Stimulated activated naive CD8-positive, alpha-beta T cell treated with anti-CD3 and anti-CD28 coated beads, Interleukin-15, Interleukin-2, amounts not matched to agents 100 ng/mL and 50 ng/mL, for 24 hours (primary cell): ENCODE measurements around the gene MOB4.
"Not testable (repeated sequence)": the region's sequence is repeated elsewhere in the genome, so short reads cannot be mapped to it uniquely, and the experiment has no call there.

ENCODE experiments used
- H3K27ac Mint-ChIP-seq: one replicate; pipeline ENCODE4 v1.8.0; 2021; ENCODE audit warnings: mild to moderate bottlenecking, mixed read lengths
- H3K27me3 Mint-ChIP-seq: one replicate; pipeline ENCODE4 v1.8.0; 2021; ENCODE audit warnings: mixed read lengths
- H3K36me3 Mint-ChIP-seq: one replicate; pipeline ENCODE4 v1.8.0; 2021; ENCODE audit warnings: low read depth, mixed read lengths
- H3K4me1 Mint-ChIP-seq: one replicate; pipeline ENCODE4 v1.8.0; 2021; ENCODE audit warnings: low read depth, mixed read lengths
- H3K4me3 Mint-ChIP-seq: one replicate; pipeline ENCODE4 v1.8.0; 2021; ENCODE audit warnings: mild to moderate bottlenecking, mixed read lengths
- H3K9me3 Mint-ChIP-seq: one replicate; pipeline ENCODE4 v1.8.0; 2021; ENCODE audit warnings: mixed read lengths

MOB4 gene

DNA sequence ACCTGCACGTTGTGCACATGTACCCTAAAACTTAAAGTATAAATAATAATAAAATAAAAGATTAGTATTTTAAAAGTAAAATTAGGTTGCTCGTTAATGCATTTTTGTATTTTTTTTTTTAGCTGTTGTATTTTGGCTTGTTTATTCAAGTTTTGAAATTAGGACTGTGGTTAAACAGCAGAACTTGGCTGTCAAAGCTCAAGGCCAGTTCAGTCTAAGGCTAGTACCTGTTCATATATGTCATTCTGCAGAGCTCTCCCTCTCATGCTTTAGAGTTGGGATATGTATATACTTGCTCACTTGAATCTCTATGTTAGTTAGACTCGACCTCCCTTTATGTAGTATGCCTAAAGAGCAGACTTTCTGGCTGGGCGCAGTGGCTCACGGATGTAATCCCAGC is 32.7 kb downstream of the MOB4 start:
- H3K4me3 Mint-ChIP-seq = no peak overlapping the region
- H3K36me3 Mint-ChIP-seq = peaks cover 56% of the 10 kb centered on the region
- H3K27ac Mint-ChIP-seq = no peak overlapping the region
- H3K4me1 Mint-ChIP-seq = no peaks in the 10 kb centered on the region
- H3K9me3 Mint-ChIP-seq = no peaks in the 10 kb centered on the region
- no peaks in the 10 kb centered on the region for H3K27me3 Mint-ChIP-seq

DNA sequence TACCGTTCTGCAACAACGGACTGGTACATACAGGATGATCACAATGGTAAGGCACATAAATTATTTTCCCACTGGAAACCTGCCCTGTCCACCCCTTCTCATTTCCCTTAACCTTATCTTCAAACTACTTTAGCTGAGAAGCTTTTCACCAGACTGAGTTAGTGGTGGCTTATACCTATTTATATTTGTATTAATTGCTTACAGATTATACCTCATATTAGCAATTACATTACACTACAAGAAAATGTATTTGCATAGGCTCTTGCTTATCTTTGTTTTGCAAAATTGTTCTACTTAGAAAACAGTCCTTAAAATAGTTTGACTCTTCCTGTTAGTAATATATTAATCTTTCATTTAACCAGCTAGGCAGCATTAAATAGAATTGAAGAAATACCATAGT is 35.4 kb downstream of the MOB4 start:
- H3K27me3 Mint-ChIP-seq, H3K27ac Mint-ChIP-seq, H3K4me3 Mint-ChIP-seq, H3K9me3 Mint-ChIP-seq, H3K4me1 Mint-ChIP-seq: not testable (repeated sequence)
- H3K36me3 Mint-ChIP-seq = peaks cover 58% of the 10 kb centered on the region

DNA sequence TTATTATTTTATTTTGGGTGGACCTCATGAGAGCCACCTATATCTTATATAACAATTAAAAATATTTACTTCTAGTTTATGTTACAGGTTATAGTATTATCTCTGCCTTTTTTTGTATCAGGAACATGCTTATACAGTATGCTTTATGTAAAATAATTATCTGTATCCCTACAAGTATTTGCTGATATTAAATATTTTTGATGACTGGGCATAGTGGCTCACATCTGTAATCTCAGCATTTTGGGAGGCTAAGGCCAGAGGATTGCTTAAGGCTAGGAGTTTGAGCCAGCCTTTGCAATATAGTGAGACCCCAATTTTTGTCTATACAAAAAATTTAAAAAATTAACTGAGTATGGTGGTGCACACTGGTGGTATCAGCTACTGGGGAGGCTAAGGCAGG is 39.6 kb downstream of the MOB4 start:
- Mint-ChIP-seq H3K4me3 (no peak overlapping the region), H3K9me3 (no peaks in the 10 kb centered on the region), H3K27ac (no peak overlapping the region), H3K27me3 (no peaks in the 10 kb centered on the region), H3K36me3 (peaks cover 44% of the 10 kb centered on the region), H3K4me1 (no peaks in the 10 kb centered on the region)

DNA sequence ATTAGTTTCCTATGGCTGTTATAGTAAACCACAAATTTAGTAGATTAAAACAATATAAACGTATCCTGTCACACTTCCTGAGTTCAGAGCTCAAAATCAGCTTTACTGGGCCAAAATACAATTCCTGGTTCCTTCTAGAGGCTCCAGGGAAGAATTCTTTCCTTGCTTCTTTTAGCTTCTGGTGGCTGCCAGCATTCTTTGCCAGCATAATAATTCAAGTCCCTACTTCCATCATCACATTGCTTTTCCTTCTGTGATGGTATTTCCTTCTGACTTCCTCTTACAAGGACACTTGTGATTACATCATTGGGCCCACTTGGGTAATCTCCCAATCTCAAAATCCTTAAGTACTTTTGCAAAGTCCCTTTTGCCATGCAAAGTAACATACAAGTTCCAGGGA is 40.6 kb downstream of the MOB4 start:
- H3K27me3 Mint-ChIP-seq = no peaks in the 10 kb centered on the region
- H3K36me3 Mint-ChIP-seq = peaks cover 44% of the 10 kb centered on the region
- H3K4me1 Mint-ChIP-seq = no peaks in the 10 kb centered on the region
- H3K27ac Mint-ChIP-seq = peak overlapping the region; percentile 67
- H3K9me3 Mint-ChIP-seq = no peaks in the 10 kb centered on the region
- no peak overlapping the region for H3K4me3 Mint-ChIP-seq

DNA sequence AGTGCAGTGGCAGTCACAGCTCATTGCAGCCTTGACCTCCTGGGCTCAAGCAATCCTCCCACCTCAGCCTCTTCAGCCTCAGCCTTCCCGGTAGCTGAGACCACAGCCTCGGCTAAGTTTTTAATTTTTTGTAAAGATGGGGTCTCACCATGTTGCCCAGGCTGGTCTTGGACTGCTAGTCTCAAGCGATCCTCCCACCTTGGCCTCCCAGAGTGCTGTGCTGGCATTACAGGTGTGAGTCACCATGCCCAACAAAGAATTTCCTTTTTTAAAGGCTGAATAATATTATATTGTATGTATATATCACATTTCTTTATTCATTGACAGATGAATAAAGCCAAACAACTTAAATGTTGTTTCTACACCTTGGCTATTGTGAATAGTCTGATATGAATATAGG is 42.5 kb downstream of the MOB4 start:
- Mint-ChIP-seq H3K27me3 (no peaks in the 10 kb centered on the region), H3K36me3 (peaks cover 38% of the 10 kb centered on the region), H3K27ac (no peak overlapping the region), H3K9me3 (no peaks in the 10 kb centered on the region), H3K4me3 (no peak overlapping the region), H3K4me1 (no peaks in the 10 kb centered on the region)

DNA sequence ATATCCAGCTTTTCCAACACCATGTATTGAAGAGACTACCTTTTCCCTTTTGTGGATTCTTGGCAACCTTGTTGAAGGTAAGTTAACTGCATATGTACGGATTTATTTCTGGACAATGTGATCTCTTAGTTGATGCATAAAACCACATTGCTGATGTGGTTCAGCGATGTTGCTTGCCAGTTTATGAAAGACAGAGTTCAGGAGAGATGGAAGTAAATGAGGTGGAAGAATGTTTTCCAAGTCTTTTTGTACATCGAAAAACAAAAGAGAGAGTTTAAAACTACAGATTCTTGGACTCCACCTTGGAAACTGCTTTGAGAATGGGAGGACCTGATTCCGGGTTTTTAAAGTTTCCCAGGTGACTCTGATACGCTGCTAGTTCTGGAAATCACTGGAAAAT is 43.8 kb downstream of the MOB4 start:
- no peak overlapping the region for H3K4me3 Mint-ChIP-seq
- H3K27ac Mint-ChIP-seq = no peak overlapping the region
- peaks cover 35% of the 10 kb centered on the region for H3K36me3 Mint-ChIP-seq
- H3K9me3 Mint-ChIP-seq = no peaks in the 10 kb centered on the region
- H3K4me1 Mint-ChIP-seq = no peaks in the 10 kb centered on the region
- H3K27me3 Mint-ChIP-seq = no peaks in the 10 kb centered on the region

DNA sequence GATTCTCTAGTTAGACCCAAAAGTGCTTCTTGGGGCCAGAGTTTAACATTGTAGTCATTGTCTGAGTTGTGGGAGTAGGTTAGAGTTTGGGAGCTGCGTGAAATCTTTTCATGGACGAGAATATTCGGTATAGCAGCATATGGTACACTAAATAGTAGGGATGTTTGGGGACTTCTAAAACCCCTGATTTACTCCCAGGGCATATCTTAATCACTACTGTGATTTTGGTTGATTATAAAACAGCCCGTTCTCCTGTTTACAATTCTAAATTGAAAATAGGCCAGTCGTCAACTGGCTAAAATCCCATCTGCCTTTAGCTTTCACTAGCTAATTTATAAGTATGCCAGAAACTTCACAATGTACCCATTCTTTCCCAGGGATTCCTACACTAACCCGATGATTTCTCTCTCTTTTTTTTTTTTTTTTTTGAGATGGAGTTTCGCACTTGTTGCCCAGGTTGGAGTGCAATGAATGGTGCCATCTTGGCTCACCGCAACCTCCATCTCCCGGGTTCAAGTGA is 44.3 kb downstream of the MOB4 start:
- peaks cover 2% of the 10 kb centered on the region for H3K4me1 Mint-ChIP-seq
- H3K27ac Mint-ChIP-seq = no peak overlapping the region
- no peak overlapping the region for H3K4me3 Mint-ChIP-seq
- H3K36me3 Mint-ChIP-seq = peaks cover 40% of the 10 kb centered on the region
- H3K27me3 Mint-ChIP-seq = no peaks in the 10 kb centered on the region
- H3K9me3 Mint-ChIP-seq = no peaks in the 10 kb centered on the region

DNA sequence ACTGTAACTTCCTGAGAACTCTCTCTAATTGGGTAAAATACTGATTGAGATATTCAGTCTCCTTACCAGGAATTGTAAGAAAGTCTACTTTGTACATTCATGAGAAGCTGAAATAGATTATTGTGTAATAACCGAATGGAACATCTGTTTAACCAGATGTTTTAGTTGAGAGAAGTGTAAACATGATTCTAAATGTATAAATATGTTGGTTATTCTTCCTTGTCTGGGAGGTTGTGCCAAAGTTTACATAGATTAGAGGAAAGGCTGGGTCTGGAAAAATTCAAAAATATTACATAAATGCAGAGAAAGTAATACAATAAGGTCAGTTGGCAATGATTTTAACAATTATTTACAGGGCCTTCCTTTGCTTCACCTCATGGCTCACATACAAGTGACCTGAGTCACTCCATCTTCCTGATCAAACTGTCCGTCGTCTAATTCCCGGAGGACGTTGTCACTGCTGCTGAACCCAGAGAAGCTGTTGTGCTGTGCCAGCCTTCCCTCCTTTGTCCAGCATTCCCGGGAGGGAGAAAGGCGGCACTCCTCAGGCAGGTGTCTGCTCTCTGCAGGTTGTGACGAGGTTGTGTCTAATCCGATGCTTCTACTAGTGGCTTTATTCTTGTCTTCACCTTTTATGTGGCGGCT is 55.9 kb downstream of the MOB4 start:
- H3K4me1 Mint-ChIP-seq = no peaks in the 10 kb centered on the region

DNA sequence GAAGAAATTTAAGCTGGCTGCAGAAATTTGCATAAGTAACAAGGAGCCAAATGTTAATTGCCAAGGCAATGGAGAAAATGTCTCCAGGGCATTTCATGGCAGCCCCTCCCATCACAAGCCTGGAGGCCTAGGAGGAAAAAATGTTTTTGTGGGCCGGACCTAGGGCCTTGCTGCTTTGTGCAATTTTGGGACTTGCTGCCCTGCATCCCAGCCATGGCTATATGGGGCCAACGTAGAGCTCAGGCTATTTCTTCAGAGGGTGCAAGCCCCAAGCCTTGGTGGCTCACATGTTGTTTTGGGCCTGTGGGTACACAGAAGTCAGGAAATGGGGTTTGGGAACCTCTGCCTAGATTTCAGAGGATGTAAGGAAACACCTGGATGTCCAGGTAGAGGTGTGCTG is 57.7 kb downstream of the MOB4 start:
- H3K27ac Mint-ChIP-seq = no peak overlapping the region
- no peaks in the 10 kb centered on the region for H3K27me3 Mint-ChIP-seq
- no peaks in the 10 kb centered on the region for H3K4me1 Mint-ChIP-seq
- H3K4me3 Mint-ChIP-seq = no peak overlapping the region
- H3K36me3 Mint-ChIP-seq = peaks cover 25% of the 10 kb centered on the region
- H3K9me3 Mint-ChIP-seq = peaks cover 19% of the 10 kb centered on the region

More for the DNA sequence above, 55.9 kb downstream of the MOB4 start:
- Mint-ChIP-seq H3K9me3 (peaks cover 19% of the 10 kb centered on the region), H3K4me3 (no peak overlapping the region), H3K27me3 (no peaks in the 10 kb centered on the region), H3K27ac (no peak overlapping the region), H3K36me3 (peaks cover 32% of the 10 kb centered on the region)

DNA sequence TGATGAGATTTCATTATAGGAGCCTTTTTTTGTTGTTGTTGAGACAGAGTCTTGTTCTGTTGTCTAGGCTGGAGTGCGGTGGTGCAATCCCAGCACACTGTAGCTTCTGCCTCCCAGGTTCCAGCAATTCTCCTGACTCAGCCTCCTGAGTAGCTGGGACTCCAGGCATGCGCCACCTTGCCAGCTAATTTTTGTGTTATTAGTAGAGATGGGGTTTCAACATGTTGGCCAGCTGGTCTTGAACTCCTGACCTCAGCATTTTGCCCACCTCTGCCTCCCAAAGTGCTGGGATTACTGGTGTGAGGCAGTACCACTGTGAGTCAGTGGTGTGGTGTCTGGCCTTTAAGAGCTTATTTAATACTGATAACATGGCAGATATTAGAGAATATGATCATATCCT is 60.1 kb downstream of the MOB4 start:
- no peak overlapping the region for H3K27ac Mint-ChIP-seq
- peaks cover 21% of the 10 kb centered on the region for H3K36me3 Mint-ChIP-seq
- H3K9me3 Mint-ChIP-seq = peaks cover 19% of the 10 kb centered on the region
- H3K4me3 Mint-ChIP-seq = no peak overlapping the region
- H3K4me1 Mint-ChIP-seq = no peaks in the 10 kb centered on the region
- H3K27me3 Mint-ChIP-seq = no peaks in the 10 kb centered on the region

DNA sequence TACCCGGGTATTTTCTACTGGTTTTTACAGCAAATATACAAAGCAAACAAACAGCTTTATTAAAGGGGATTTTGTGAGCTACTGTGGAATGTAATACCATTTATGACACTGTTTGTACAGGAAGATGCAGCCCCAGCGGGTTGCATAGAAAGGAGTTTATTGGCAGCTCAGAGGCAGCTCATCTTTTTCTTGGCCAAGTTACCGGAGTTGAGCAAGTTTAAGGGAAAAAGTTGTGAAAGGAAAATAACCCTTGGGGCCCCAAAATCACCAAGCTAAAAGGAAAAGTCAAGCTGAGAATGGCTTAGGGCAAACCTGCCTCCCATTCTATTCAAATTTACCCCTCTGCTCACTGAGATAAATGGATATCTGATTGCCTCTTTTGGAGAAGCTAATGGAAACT is 60.8 kb downstream of the MOB4 start:
- no peaks in the 10 kb centered on the region for H3K27me3 Mint-ChIP-seq

DNA sequence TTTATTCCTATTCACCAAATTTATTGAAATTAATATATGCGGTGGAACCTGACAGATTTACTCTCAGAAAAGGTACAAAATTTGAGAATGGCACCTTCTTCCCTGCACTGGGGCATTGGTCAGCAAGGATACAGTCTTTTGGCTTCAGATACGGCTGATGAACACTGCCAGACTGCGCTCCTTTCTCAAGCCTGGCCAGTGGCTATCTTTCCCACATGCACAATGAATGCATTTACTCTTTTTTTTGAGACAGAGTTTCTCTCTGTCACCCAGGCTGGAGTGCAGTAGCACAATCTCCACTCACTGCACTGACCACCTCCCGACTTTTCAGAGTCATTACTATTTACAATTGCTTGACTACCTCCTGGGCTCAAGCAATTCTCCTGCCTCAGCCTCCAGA is 61.6 kb downstream of the MOB4 start:
- Mint-ChIP-seq H3K27ac (no peak overlapping the region), H3K27me3 (no peaks in the 10 kb centered on the region)

More for the DNA sequence above, 60.8 kb downstream of the MOB4 start:
- Mint-ChIP-seq H3K36me3 (peaks cover 21% of the 10 kb centered on the region), H3K27ac (no peak overlapping the region), H3K4me1 (no peaks in the 10 kb centered on the region), H3K9me3 (peaks cover 19% of the 10 kb centered on the region), H3K4me3 (no peak overlapping the region)

DNA sequence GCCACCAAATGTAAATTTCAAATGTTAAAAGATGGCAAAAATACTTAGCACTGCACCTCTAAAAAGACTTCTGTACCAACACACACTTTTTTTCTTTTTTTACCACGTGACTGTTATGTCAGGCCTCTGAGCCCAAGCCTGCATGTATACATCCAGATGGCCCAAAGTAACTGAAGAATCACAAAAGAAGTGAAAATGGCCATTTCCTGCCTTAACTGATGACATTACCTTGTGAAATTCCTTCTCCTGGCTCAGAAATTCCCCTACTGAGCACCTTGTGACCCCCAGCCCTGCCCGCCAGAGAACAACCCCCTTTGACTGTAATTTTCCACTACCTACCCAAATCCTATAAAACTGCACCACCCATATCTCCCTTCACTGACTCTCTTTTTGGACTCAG is 62.4 kb downstream of the MOB4 start:
- not testable (repeated sequence) for H3K27ac Mint-ChIP-seq, H3K4me3 Mint-ChIP-seq, H3K27me3 Mint-ChIP-seq, H3K36me3 Mint-ChIP-seq, H3K4me1 Mint-ChIP-seq
- peaks cover 13% of the 10 kb centered on the region for H3K9me3 Mint-ChIP-seq

More for the DNA sequence above, 61.6 kb downstream of the MOB4 start:
- Mint-ChIP-seq H3K4me1 (no peaks in the 10 kb centered on the region), H3K36me3 (peaks cover 16% of the 10 kb centered on the region), H3K9me3 (peaks cover 19% of the 10 kb centered on the region), H3K4me3 (no peak overlapping the region)

DNA sequence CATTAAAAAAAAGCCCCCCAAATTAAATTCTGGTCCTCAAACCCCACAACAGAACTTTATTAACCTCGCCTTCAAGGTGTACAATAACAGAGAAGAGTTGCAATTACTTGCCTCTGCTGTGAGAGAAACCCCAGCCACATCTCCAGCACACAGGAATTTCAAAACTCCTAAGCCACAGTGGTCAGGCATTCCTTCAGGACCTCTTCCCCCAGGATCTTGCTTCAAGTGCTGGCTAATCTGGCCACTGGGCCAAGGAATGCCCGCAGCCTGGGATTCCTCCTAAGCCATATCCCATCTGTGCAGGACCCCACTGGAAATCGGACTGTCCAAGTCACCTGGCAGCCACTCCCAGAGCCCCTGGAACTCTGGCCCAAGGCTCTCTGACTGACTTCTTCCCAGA is 64.3 kb downstream of the MOB4 start:
- not testable (repeated sequence) for H3K27ac Mint-ChIP-seq, H3K4me1 Mint-ChIP-seq, H3K9me3 Mint-ChIP-seq, H3K4me3 Mint-ChIP-seq, H3K36me3 Mint-ChIP-seq, H3K27me3 Mint-ChIP-seq

DNA sequence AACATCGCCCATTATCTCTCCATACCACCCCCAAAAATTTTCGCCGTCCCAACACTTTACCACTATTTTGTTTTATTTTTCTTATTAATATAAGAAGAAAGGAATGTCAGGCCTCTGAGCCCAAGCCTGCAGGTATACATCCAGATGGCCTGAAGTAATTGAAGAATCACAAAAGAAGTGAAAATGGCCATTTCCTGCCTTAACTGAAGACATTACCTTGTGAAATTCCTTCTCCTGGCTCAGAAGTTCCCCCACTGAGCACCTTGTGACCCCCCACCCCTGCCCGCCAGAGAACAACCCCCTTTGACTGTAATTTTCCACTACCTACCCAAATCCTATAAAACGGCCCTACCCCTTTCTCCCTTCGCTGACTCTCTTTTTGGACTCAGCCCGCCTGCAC is 71.4 kb downstream of the MOB4 start:
- not testable (repeated sequence) for H3K4me1 Mint-ChIP-seq, H3K4me3 Mint-ChIP-seq, H3K9me3 Mint-ChIP-seq, H3K27ac Mint-ChIP-seq, H3K36me3 Mint-ChIP-seq
- H3K27me3 Mint-ChIP-seq = peaks cover 14% of the 10 kb centered on the region

DNA sequence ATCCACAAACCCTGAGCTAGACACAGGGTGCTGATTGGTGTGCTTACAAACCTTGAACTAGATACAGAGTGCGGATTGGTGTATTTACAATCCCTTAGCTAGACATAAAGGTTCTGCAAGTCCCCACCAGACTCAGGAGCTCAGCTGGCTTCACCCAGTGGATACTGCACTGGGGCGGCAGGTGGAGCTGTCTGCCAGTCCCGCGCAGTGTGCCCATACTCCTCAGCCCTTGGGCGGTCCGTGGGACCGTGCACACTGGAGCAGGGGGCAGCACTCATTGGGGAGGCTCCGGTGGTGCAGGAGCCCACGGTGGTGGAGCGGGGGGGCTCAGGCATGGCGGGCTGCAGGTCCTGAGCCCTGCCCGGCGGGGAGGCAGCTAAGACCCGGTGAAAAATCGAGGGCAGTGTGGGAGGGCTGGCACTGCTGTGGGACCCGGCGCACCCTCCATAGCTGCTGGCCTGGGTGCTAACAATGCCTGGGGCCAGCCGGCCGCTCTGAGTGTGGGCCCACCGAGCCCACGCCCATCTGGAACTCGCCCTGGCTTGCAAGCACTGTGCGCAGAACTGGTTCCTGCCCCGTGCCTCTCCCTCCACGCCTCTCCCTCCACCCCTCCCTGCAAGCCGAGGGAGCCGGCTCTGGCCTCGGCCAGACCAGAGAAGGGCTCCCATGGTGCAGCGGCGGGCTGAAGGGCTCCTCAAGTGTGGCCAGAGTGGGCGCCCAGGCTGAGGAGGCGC is 75.6 kb downstream of the MOB4 start:
- peaks cover 17% of the 10 kb centered on the region for H3K27me3 Mint-ChIP-seq
- H3K4me3 Mint-ChIP-seq = no peak overlapping the region
- no peaks in the 10 kb centered on the region for H3K36me3 Mint-ChIP-seq

More for the DNA sequence above, 75.6 kb downstream of the MOB4 start:
- no peak overlapping the region for H3K27ac Mint-ChIP-seq
- H3K9me3 Mint-ChIP-seq = peaks cover 7% of the 10 kb centered on the region
- H3K4me1 Mint-ChIP-seq = no peaks in the 10 kb centered on the region
